ENCODE results near the gene MMP28.

MMP28 gene

GRCh38 chr17:35725802-35726126, 69.7 kb downstream of the MMP28 start:
- no peak for DNase-seq (ENCODE audit: low spot score)

- no peak for DNase-seq (ENCODE audit: low spot score)
Measured at GRCh38 chr17:35725058-35725457, 70.4 kb downstream of the MMP28 start.

- no peak for DNase-seq (ENCODE audit: low spot score)
Measured at GRCh38 chr17:35723735-35724134, 71.7 kb downstream of the MMP28 start.

GRCh38 chr17:35717475-35717874, 78.0 kb downstream of the MMP28 start:
- no peak for DNase-seq (ENCODE audit: low spot score)

- no peak for DNase-seq (ENCODE audit: low spot score)
Measured at GRCh38 chr17:35716897-35717465, 78.5 kb downstream of the MMP28 start.

GRCh38 chr17:35716173-35716572, 79.3 kb downstream of the MMP28 start:
- DNase-seq (ENCODE audit: low spot score), result no peak

Data from CD4-positive, alpha-beta T cell treated with Interleukin-2 at 100 ng/mL for 4 hours (primary cell).